Measurements from ENCODE around the gene LYAR.

DNA sequence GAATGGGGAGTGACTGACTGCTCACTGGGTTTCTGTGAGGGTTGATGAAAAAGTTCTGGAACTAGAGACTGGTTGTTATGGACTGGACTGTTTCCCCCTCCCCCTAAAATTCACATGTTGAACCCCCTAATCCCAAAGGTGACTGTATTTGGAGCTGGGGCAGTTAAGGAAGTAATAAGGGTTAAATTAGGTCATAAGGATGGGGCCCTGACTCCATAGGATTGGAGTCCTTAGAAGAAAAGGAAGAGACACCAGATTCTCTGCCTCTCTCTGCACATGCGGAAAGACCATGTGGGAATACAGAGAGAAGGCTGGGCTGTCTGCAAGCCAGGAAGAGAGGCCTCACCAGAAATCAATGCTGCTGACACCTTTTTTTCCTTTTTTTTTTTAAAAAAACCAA lies 38.3 kb upstream of the LYAR start:
- TF ChIP-seq, protein P1, sequence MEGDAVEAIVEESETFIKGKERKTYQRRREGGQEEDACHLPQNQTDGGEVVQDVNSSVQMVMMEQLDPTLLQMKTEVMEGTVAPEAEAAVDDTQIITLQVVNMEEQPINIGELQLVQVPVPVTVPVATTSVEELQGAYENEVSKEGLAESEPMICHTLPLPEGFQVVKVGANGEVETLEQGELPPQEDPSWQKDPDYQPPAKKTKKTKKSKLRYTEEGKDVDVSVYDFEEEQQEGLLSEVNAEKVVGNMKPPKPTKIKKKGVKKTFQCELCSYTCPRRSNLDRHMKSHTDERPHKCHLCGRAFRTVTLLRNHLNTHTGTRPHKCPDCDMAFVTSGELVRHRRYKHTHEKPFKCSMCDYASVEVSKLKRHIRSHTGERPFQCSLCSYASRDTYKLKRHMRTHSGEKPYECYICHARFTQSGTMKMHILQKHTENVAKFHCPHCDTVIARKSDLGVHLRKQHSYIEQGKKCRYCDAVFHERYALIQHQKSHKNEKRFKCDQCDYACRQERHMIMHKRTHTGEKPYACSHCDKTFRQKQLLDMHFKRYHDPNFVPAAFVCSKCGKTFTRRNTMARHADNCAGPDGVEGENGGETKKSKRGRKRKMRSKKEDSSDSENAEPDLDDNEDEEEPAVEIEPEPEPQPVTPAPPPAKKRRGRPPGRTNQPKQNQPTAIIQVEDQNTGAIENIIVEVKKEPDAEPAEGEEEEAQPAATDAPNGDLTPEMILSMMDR (conservative IDR thresholded peaks at IDR 0.05; ENCODE audit: low read depth, low read length) = no peak
- TF ChIP-seq EZH2 (IDR thresholded peaks at IDR 0.05; ENCODE audit: low read length, unreplicated experiment) = no peak
